IPS DF 19.7 (cell line): ENCODE measurements around the gene PRH1.

Source experiments
- DNase-seq: peaks from one replicate; pipeline ENCODE4 v3.0.0-alpha.2; 2013; ENCODE audit warnings: low read depth, low spot score

Gene PRH1

GRCh38 chr12:10842862-10843261, 41.2 kb downstream of the PRH1 start:
- DNase-seq = no peak

- DNase-seq = no peak
These were observed 45.6 kb downstream of the PRH1 start for GRCh38 chr12:10838461-10838860.
